Thoracic aorta (tissue), 2 donors: ENCODE results near the gene CEP128. TPM values are rescaled to one million over a fixed set of nuclear protein-coding genes. Genes with fewer than 3 reads are reported as not detected.

ENCODE experiments used
- ATAC-seq: fragments of 150-250 bp; one replicate; pipeline ENCODE4 v1.8.0; 2017; ENCODE audit warnings: low read depth; ENCODE audit not compliant: insufficient number of reproducible peaks, low FRiP score
- DNase-seq: peaks from one replicate; pipeline ENCODE4 v3.0.0-alpha.2; 2020; ENCODE audit warnings: low spot score
- H3K27ac ChIP-seq, 2 donors: fragments of 200-600 bp; sonication (generic); 1 replicate in 1 of 2; 2 replicates in 1 of 2; pipeline ENCODE4 v1.5.1; 2016; ENCODE audit warnings: mild to moderate bottlenecking in 2 of 2, moderate library complexity in 2 of 2
- H3K27me3 ChIP-seq: fragments of 200-600 bp; sonication (generic); replicated peaks from 2 replicates; pipeline ENCODE4 v1.6.0; 2016; ENCODE audit warnings: mild to moderate bottlenecking; ENCODE audit not compliant: insufficient read depth
- H3K36me3 ChIP-seq: fragments of 200-600 bp; sonication (generic); one replicate; pipeline ENCODE4 v1.5.1; 2016
- H3K4me1 ChIP-seq, 2 donors: fragments of 200-600 bp; sonication (generic); 1 replicate in 1 of 2; 2 replicates in 1 of 2; pipeline versions ENCODE4 v1.5.1 to v1.6.0; 2016; ENCODE audit warnings: low read depth in 2 of 2, mild to moderate bottlenecking in 1 of 2; ENCODE audit not compliant: control insufficient read depth in 1 of 2
- H3K4me3 ChIP-seq: fragments of 200-600 bp; sonication (generic); 2 replicates; pipeline ENCODE4 v1.5.1; 2016; ENCODE audit warnings: mild to moderate bottlenecking
- H3K9me3 ChIP-seq: fragments of 200-600 bp; sonication (generic); 2 replicates; pipeline ENCODE4 v1.5.1; 2016
- total RNA-seq, 2 donors: library from RNA; depleted of rRNA; stranded (reverse); fragments of >200 nt; gene quantifications; one replicate each; pipeline versions ENCODE4 v1.1.0 to v1.2.3, GENCODE V29; 2016
- TF ChIP-seq, protein P1 (sequence below): fragments of 200-600 bp; sonication (generic); IDR thresholded peaks from one replicate; pipeline ENCODE4 v1.5.1; 2019; ENCODE audit warnings: antibody characterized with exemption

CEP128 gene
- total RNA-seq, 2 donors from 2014 or later: 2.1 to 4.7 TPM

DNA sequence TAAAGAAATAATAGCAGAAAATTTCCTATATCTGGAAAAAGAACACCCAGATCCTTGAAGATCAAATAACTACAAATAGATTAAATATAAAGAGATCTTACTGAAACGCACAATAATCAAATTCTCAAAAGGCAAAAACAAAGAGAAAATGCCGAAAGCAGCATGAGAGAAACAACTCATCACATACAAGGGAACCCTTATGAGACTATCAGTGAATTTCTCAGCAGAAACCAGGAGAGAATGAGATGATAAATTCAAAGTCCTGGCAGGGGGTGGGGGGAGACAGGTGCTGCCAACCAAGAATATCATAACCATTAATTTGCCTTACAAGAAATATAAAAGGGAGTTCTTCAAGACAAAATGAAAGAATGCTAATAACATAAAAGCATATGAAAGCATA, 73.7 kb downstream of the CEP128 start:
- ATAC-seq: no peak
- TF ChIP-seq, protein P1, sequence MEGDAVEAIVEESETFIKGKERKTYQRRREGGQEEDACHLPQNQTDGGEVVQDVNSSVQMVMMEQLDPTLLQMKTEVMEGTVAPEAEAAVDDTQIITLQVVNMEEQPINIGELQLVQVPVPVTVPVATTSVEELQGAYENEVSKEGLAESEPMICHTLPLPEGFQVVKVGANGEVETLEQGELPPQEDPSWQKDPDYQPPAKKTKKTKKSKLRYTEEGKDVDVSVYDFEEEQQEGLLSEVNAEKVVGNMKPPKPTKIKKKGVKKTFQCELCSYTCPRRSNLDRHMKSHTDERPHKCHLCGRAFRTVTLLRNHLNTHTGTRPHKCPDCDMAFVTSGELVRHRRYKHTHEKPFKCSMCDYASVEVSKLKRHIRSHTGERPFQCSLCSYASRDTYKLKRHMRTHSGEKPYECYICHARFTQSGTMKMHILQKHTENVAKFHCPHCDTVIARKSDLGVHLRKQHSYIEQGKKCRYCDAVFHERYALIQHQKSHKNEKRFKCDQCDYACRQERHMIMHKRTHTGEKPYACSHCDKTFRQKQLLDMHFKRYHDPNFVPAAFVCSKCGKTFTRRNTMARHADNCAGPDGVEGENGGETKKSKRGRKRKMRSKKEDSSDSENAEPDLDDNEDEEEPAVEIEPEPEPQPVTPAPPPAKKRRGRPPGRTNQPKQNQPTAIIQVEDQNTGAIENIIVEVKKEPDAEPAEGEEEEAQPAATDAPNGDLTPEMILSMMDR: no peak
- Histone ChIP-seq H3K27me3 (no peaks in the 10 kb centered on the region), H3K36me3 (no peaks in the 10 kb centered on the region), H3K4me1 (no peaks in the 10 kb centered on the region), H3K9me3 (peaks cover 15% of the 10 kb centered on the region), H3K4me3 (no peak overlapping the region), H3K27ac (no peak overlapping the region)
- no peak for DNase-seq

DNA sequence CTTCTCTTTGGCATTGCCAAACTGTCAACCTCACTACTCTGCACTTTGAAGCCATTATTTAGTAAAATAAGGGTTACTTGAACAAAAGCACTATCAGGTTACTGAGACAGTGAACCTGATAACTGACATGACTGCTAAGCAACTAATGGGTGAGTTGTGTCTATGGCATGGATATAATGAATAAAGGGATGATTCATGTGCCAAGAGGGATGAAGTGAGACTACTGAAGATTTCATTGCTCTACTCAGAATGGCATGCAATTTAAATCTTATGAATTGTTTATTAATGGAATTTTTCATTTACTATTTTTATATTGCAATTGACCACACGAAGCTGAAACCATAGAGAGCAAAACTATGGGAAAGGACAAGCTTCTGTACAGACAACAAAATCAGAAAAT, 74.4 kb downstream of the CEP128 start:
- Histone ChIP-seq H3K36me3 (no peaks in the 10 kb centered on the region), H3K9me3 (peaks cover 15% of the 10 kb centered on the region), H3K4me1 (no peaks in the 10 kb centered on the region), H3K4me3 (no peak overlapping the region), H3K27me3 (no peaks in the 10 kb centered on the region), H3K27ac (no peak overlapping the region)
- DNase-seq (no peak), ATAC-seq (no peak)
- TF ChIP-seq, protein P1: no peak

DNA sequence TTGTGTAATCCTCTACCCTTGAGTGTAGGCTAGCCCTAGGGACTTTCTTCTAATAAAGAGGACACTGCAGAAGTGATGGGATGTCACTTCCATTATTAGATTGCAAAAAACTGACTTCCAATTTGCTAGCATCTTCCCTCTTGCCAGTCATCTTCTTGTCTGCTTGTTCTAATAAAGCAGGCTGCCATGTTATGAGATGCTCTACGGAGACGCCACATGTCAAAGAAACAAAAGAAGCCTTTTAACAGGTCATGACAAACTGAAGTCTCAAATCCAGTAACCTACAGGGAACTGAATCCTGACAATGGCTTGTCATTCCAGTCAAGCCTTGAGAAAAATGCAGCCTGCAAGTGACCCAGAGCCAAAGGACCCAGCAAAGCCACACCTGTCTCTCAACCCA, 76.0 kb downstream of the CEP128 start:
- no peaks in the 10 kb centered on the region for H3K27me3 ChIP-seq
- no peaks in the 10 kb centered on the region for H3K4me1 ChIP-seq
- DNase-seq: no peak
- TF ChIP-seq, protein P1: no peak
- no peak overlapping the region for H3K4me3 ChIP-seq
- H3K27ac ChIP-seq: no peak overlapping the region
- H3K9me3 ChIP-seq: peaks cover 15% of the 10 kb centered on the region
- no peak for ATAC-seq
- H3K36me3 ChIP-seq: no peaks in the 10 kb centered on the region

DNA sequence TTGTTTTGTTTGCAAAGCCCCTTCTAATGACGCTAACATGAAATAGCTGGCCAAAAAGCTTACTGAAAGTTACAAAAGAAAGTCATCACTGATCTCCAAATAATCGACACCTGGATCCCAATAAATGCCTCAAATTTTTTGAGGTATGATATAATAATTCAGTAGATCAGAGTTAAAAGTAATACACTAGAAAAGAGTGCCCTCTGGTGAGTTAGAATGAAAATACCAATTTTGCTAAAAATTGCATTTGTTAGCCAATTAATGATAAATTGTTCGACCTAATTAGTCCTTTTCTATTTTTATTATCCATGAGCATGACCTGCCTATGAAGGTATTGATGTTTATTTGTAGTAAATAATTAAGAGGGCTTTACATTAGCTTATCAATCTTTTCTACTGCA, 78.6 kb downstream of the CEP128 start:
- TF ChIP-seq, protein P1: no peak
- ATAC-seq (no peak), DNase-seq (no peak)
- Histone ChIP-seq H3K9me3 (peaks cover 6% of the 10 kb centered on the region), H3K4me3 (no peak overlapping the region), H3K27ac (no peak overlapping the region), H3K4me1 (no peaks in the 10 kb centered on the region), H3K36me3 (no peaks in the 10 kb centered on the region), H3K27me3 (no peaks in the 10 kb centered on the region)

DNA sequence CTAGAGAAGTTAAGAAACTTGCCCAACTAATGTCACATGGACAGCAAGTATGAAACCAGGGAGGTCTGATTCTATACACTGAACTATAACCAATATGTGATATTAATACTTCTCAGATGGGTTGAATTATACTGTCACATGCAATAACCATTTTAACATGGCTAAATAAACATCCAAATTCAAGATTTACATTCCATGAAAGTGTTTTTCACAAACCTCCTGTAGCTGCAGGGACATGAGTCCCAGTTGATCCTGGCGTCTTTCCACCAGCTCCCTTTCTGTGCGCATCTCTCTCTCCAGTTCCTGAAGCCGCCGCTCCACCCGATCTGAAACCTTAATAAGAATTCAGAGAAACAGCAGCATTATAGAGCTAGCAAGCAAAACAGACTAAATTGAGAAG, 79.0 kb downstream of the CEP128 start:
- H3K4me3 ChIP-seq: no peak overlapping the region
- ATAC-seq (no peak), DNase-seq (no peak)
- H3K4me1 ChIP-seq: no peaks in the 10 kb centered on the region
- H3K9me3 ChIP-seq: peaks cover 1% of the 10 kb centered on the region
- H3K27me3 ChIP-seq: no peaks in the 10 kb centered on the region
- TF ChIP-seq, protein P1: no peak
- H3K36me3 ChIP-seq: no peaks in the 10 kb centered on the region
- no peak overlapping the region for H3K27ac ChIP-seq
